Retinal pigment epithelial cell (primary cell): ENCODE measurements around the gene POPDC2.

Experiments
- DNase-seq: peaks from one replicate; pipeline ENCODE4 v3.0.0-alpha.2; 2010; ENCODE audit warnings: low read depth
- H3K4me3 ChIP-seq: 2 replicates; pipeline ENCODE4 v1.5.1; 2011; ENCODE audit warnings: mild to moderate bottlenecking, low read length, control low read depth, moderate library complexity
- TF ChIP-seq, protein P1 (sequence below): conservative IDR thresholded peaks from 2 replicates; pipeline ENCODE4 v1.5.1; 2011; ENCODE audit warnings: low read depth, low read length, control low read depth, inconsistent platforms

POPDC2 gene

GRCh38 chr3:119647171-119647570 is 13.2 kb downstream of the POPDC2 start:
- H3K4me3 ChIP-seq, result no peak overlapping the region
- DNase-seq, result no peak
- TF ChIP-seq, protein P1, sequence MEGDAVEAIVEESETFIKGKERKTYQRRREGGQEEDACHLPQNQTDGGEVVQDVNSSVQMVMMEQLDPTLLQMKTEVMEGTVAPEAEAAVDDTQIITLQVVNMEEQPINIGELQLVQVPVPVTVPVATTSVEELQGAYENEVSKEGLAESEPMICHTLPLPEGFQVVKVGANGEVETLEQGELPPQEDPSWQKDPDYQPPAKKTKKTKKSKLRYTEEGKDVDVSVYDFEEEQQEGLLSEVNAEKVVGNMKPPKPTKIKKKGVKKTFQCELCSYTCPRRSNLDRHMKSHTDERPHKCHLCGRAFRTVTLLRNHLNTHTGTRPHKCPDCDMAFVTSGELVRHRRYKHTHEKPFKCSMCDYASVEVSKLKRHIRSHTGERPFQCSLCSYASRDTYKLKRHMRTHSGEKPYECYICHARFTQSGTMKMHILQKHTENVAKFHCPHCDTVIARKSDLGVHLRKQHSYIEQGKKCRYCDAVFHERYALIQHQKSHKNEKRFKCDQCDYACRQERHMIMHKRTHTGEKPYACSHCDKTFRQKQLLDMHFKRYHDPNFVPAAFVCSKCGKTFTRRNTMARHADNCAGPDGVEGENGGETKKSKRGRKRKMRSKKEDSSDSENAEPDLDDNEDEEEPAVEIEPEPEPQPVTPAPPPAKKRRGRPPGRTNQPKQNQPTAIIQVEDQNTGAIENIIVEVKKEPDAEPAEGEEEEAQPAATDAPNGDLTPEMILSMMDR, result no peak

GRCh38 chr3:119645813-119646212 is 14.6 kb downstream of the POPDC2 start:
- DNase-seq, result no peak
- TF ChIP-seq, protein P1, result no peak
- H3K4me3 ChIP-seq, result no peak overlapping the region

GRCh38 chr3:119644481-119644880 is 15.9 kb downstream of the POPDC2 start:
- no peak overlapping the region for H3K4me3 ChIP-seq
- TF ChIP-seq, protein P1, result no peak
- no peak for DNase-seq

DNA sequence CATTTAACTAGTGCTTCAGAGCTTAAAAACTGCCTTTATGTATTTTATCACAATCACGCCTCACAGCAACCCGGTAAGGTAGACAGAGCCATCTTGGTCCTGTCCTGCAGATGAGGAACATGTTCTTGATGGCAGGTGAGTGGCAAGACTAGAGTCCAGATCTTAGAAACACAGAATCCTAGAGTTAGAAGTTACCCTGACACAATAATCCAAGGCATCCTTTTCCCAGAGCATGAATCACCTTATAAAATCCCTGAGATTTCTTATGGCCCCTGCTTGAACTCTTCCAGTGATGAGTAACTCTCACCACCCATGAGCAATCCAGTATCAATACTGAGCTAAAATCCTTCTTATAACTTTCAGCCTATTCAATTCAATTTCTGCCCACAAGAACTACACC is 16.9 kb downstream of the POPDC2 start:
- no peak overlapping the region for H3K4me3 ChIP-seq
- peak; percentile 71 for DNase-seq
- TF ChIP-seq, protein P1, result no peak

GRCh38 chr3:119642746-119643473 is 17.5 kb downstream of the POPDC2 start:
- TF ChIP-seq, protein P1, result no peak
- no peak overlapping the region for H3K4me3 ChIP-seq
- DNase-seq, result no peak

DNA sequence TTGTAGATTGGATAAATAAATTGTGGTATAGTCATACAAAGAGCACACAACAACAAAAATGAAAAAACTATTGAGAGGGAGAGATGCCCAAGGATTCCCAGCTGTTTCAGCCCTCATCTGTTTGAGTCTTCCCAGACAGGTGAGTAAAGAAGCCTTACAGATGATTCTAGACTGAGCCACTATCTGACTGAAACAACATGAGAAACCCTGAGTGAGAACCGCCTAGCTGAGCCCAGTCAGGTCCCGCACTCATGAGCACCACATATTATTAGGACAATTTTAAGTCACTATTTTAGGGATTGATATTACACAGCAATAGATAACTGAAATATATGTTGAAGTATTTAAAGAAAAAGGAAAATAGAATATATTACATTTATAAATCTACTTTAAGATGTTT is 19.0 kb downstream of the POPDC2 start:
- no peak overlapping the region for H3K4me3 ChIP-seq
- TF ChIP-seq, protein P1, result no peak
- DNase-seq, result no peak
